NB4 (cell line): ENCODE measurements around the gene DMXL2.

Experiments
- CTCF ChIP-seq: IDR thresholded peaks from one replicate; pipeline ENCODE4 v1.5.1; 2012; ENCODE audit warnings: low read depth, low read length
- POLR2A ChIP-seq: IDR thresholded peaks from 2 replicates; pipeline ENCODE4 v1.6.1; 2011; ENCODE audit warnings: mild to moderate bottlenecking; ENCODE audit not compliant: insufficient read length; ENCODE audit errors: extremely low read depth

GRCh38 chr15:51405693-51406523, 216.7 kb downstream of the DMXL2 start:
- TF ChIP-seq CTCF, result no peak
- TF ChIP-seq POLR2A, result no peak
